Myocyte (in vitro differentiated cells): ENCODE data around the gene AGMAT. TPM values are rescaled to one million over a fixed set of nuclear protein-coding genes. Genes with fewer than 3 reads are reported as not detected.
A peak's percentile ranks its signal among the peaks of the same experiment; 100 is the strongest.

Source experiments
- DNase-seq: peaks from one replicate; pipeline ENCODE4 v3.0.0-alpha.2; 2012; ENCODE audit warnings: low read depth
- polyA plus RNA-seq: library from polyadenylated mRNA; unstranded; fragments of >200 nt; gene quantifications from one replicate; pipeline ENCODE4 v1.2.1, GENCODE V29; 2012; ENCODE audit warnings: missing spikeins
- total RNA-seq: library from RNA; depleted of rRNA; stranded (reverse); fragments of >200 nt; gene quantifications from 2 replicates; pipeline ENCODE4 v1.2.3, GENCODE V29; 2014

Gene AGMAT
- total RNA-seq = 2.1 and 3.2 TPM in 2 replicates
- 0.52 TPM for polyA plus RNA-seq

GRCh38 chr1:15584489-15585363 is at the start of gene AGMAT:
AGMAT (minus strand) TSS chr1:15585051; CDS start chr1:15584967, 84 bp downstream.
- DNase-seq = peak; percentile 45

GRCh38 chr1:15633756-15634420 is 49.0 kb upstream of the AGMAT start:
- DNase-seq = no peak

- DNase-seq = no peak
Measured at GRCh38 chr1:15628003-15628402, 43.2 kb upstream of the AGMAT start.

GRCh38 chr1:15627343-15627988 is 42.6 kb upstream of the AGMAT start:
- peak; percentile 60 for DNase-seq

GRCh38 chr1:15626269-15626950 is 41.6 kb upstream of the AGMAT start:
- DNase-seq = no peak

GRCh38 chr1:15625056-15625917 is 40.4 kb upstream of the AGMAT start:
- peak; percentile 24 for DNase-seq

- DNase-seq = no peak
Measured at GRCh38 chr1:15624133-15624714, 39.4 kb upstream of the AGMAT start.

- DNase-seq = no peak
Measured at GRCh38 chr1:15623435-15623834, 38.6 kb upstream of the AGMAT start.

- no peak for DNase-seq
Measured at GRCh38 chr1:15622712-15623373, 38.0 kb upstream of the AGMAT start.

- no peak for DNase-seq
Measured at GRCh38 chr1:15621975-15622374, 37.1 kb upstream of the AGMAT start.

GRCh38 chr1:15620902-15621682 is 36.2 kb upstream of the AGMAT start:
- no peak for DNase-seq

- peak; percentile 64 for DNase-seq
Measured at GRCh38 chr1:15620155-15620545, 35.3 kb upstream of the AGMAT start.

GRCh38 chr1:15618655-15619525 is 34.0 kb upstream of the AGMAT start:
- peak; percentile 18 for DNase-seq

- peak; percentile 15 for DNase-seq
Measured at GRCh38 chr1:15618077-15618654, 33.3 kb upstream of the AGMAT start.

GRCh38 chr1:15617173-15618076 is 32.6 kb upstream of the AGMAT start, which contains the start of gene DDI2:
DDI2 (plus strand) TSS chr1:15617458; CDS start chr1:15617671, 213 bp downstream.
- peak; percentile 99 for DNase-seq
